HG03039 (cell line): Measurements from ENCODE around the gene FBXW12.
"Not testable (repeated sequence)": the region's sequence is repeated elsewhere in the genome, so short reads cannot be mapped to it uniquely, and the experiment has no call there.

Experiments
- ATAC-seq: cut with Tn5 transposase; IDR thresholded peaks from one replicate; pipeline ENCODE4 v1.9.1; 2021; ENCODE audit warnings: mild to moderate bottlenecking, moderate library complexity; ENCODE audit not compliant: unreplicated experiment

The FBXW12 gene

GRCh38 chr3:48372377-48372770 is 355 bp downstream of the FBXW12 start:
- ATAC-seq = no peak

GRCh38 chr3:48372862-48373435 is 930 bp downstream of the FBXW12 start:
- no peak for ATAC-seq

- no peak for ATAC-seq
These were observed 15.6 kb downstream of the FBXW12 start for GRCh38 chr3:48387634-48388033.

GRCh38 chr3:48388966-48389365 is 16.9 kb downstream of the FBXW12 start:
- no peak for ATAC-seq

- no peak for ATAC-seq
These were observed 22.4 kb downstream of the FBXW12 start for GRCh38 chr3:48394391-48394790.

- no peak for ATAC-seq
These were observed 23.7 kb downstream of the FBXW12 start for GRCh38 chr3:48395714-48396113.

- no peak for ATAC-seq
These were observed 26.0 kb downstream of the FBXW12 start for GRCh38 chr3:48397767-48398681.

GRCh38 chr3:48398701-48399386 is 26.8 kb downstream of the FBXW12 start:
- ATAC-seq = no peak

GRCh38 chr3:48399387-48400172 is 27.6 kb downstream of the FBXW12 start:
- no peak for ATAC-seq

GRCh38 chr3:48400824-48401433 is 28.9 kb downstream of the FBXW12 start:
- no peak for ATAC-seq

GRCh38 chr3:48401434-48401901 is 29.4 kb downstream of the FBXW12 start:
- not testable (repeated sequence) for ATAC-seq

- no peak for ATAC-seq
These were observed 30.3 kb downstream of the FBXW12 start for GRCh38 chr3:48402281-48402732.

- ATAC-seq = no peak
These were observed 30.9 kb downstream of the FBXW12 start for GRCh38 chr3:48402907-48403306.

GRCh38 chr3:48403533-48404439 is 31.8 kb downstream of the FBXW12 start:
- ATAC-seq = no peak

- no peak for ATAC-seq
These were observed 32.7 kb downstream of the FBXW12 start for GRCh38 chr3:48404440-48405342.

- no peak for ATAC-seq
These were observed 33.4 kb downstream of the FBXW12 start for GRCh38 chr3:48405343-48405881.

GRCh38 chr3:48405971-48406370 is 34.0 kb downstream of the FBXW12 start:
- no peak for ATAC-seq
